ENCODE measurements around the gene TEKT1.

- no peak for TF ChIP-seq SP1 (IDR thresholded peaks at IDR 0.05)
- no peak for TF ChIP-seq NFRKB (IDR thresholded peaks at IDR 0.05)
- TF ChIP-seq FOXM1 (IDR thresholded peaks at IDR 0.05; ENCODE audit: borderline replicate concordance) = no peak
- TF ChIP-seq ZNF384 (IDR thresholded peaks at IDR 0.05) = no peak
- no peak for TF ChIP-seq SUZ12 (IDR thresholded peaks at IDR 0.05)
- no peak for TF ChIP-seq LEF1 (IDR thresholded peaks at IDR 0.05; ENCODE audit: borderline replicate concordance)
- TF ChIP-seq FOXA1 (IDR thresholded peaks at IDR 0.05) = no peak
- no peak for TF ChIP-seq TARDBP (IDR thresholded peaks at IDR 0.05)
- no peak for TF ChIP-seq BHLHE40 (IDR thresholded peaks at IDR 0.05; ENCODE audit: borderline replicate concordance)
- TF ChIP-seq FOXK2 (IDR thresholded peaks at IDR 0.05) = no peak
Observed at GRCh38 chr17:6780886-6781285, 50.6 kb downstream of the TEKT1 start.

Data from HEK293T (cell line).